HepG2 (cell line): ENCODE data around the gene FETUB. TPM values are rescaled to one million over a fixed set of nuclear protein-coding genes. Genes with fewer than 3 reads are reported as not detected.

ENCODE experiments used
- ATAC-seq: fragments of 200-7000 bp; cut with Tn5 transposase; 3 replicates; pipeline ENCODE4 v1.9.1; 2020; ENCODE audit warnings: mild to moderate bottlenecking, moderate library complexity
- BruUV-seq: library from RNA; stranded (reverse); fragments of 400-500 nt; replicated peaks from 2 replicates; lab custom pipeline; 2021; lab: Mats Ljungman, UMichigan
- CTCF ChIA-PET: fragments of 300-600 bp; formaldehyde crosslinking; extraction: SDS; loops from one replicate; lab custom pipeline; 2021; ENCODE audit warnings: low total read pairs, inconsistent platforms, low intra/inter-chr PET ratio; lab: Yijun Ruan, JAX
- POLR2A ChIA-PET: fragments of 350-600 bp; sonication (Branson Sonifier 250); formaldehyde crosslinking; loops from one replicate; lab custom pipeline; 2020; ENCODE audit warnings: antibody characterized with exemption, inconsistent platforms; lab: Yijun Ruan, JAX
- DNase-seq: peaks from one replicate; pipeline ENCODE4 v3.0.0-alpha.2; 2015; ENCODE audit warnings: low spot score
- FAIRE-seq: peaks from 3 replicates; lab custom pipeline; 2011; peaks lifted over from hg19 to GRCh38; lab: Jason Lieb, UNC
- H2AFZ ChIP-seq: one replicate; pipeline ENCODE4 v1.6.1; 2011; ENCODE audit warnings: low read length, inconsistent platforms
- H3K27ac ChIP-seq: fragments of 300-600 bp; 3 replicates; pipeline ENCODE4 v1.8.0; 2011; ENCODE audit warnings: mixed run types, mild to moderate bottlenecking, mixed read lengths, low read length, inconsistent platforms; ENCODE audit not compliant: insufficient read depth; ENCODE audit errors: extremely low read length
- H3K27me3 ChIP-seq, 2 experiments: fragments of 200-600 bp in 1 of 2; 2 replicates in 1 of 2; 3 replicates in 1 of 2; pipeline versions ENCODE4 v1.6.0 to v1.8.0; 2011; ENCODE audit warnings: low read length in 2 of 2, mild to moderate bottlenecking in 2 of 2, moderate library complexity in 2 of 2, inconsistent platforms in 1 of 2; ENCODE audit not compliant: insufficient read depth in 2 of 2, control insufficient read depth in 1 of 2
- H3K36me3 ChIP-seq, 2 experiments: fragments of 200-600 bp in 1 of 2; replicated peaks in 1 of 2; 2 replicates in 1 of 2; 3 replicates in 1 of 2; pipeline versions ENCODE4 v1.5.1 to v1.8.0; 2011; ENCODE audit warnings: low read length in 2 of 2, inconsistent platforms in 1 of 2; ENCODE audit not compliant: insufficient read depth in 2 of 2, control insufficient read depth in 1 of 2
- H3K4me1 ChIP-seq: 2 replicates; pipeline ENCODE4 v1.5.1; 2012; ENCODE audit warnings: low read length, inconsistent platforms; ENCODE audit not compliant: insufficient read depth
- H3K4me2 ChIP-seq: 2 replicates; pipeline ENCODE4 v1.6.0; 2011; ENCODE audit warnings: low read depth, low read length, inconsistent platforms
- H3K4me3 ChIP-seq, 3 experiments: fragments of 200-600 bp in 1 of 3; sonication (generic), shearing (Covaris generic) in 1 of 3; replicated peaks in 1 of 3; 2 replicates each; pipeline ENCODE4 v1.5.1; 2011 to 2016; ENCODE audit warnings: low read length in 3 of 3, inconsistent platforms in 2 of 3, low read depth in 2 of 3, mild to moderate bottlenecking in 2 of 3, control low read depth in 1 of 3, mixed read lengths in 1 of 3; ENCODE audit not compliant: insufficient read depth in 1 of 3
- H3K79me2 ChIP-seq: one replicate; pipeline ENCODE4 v1.6.1; 2011; ENCODE audit warnings: low read length, inconsistent platforms; ENCODE audit not compliant: insufficient read depth
- H3K9ac ChIP-seq: 2 replicates; pipeline ENCODE4 v1.6.0; 2011; ENCODE audit warnings: mild to moderate bottlenecking, low read depth, low read length, inconsistent platforms; ENCODE audit not compliant: insufficient read depth
- H3K9me3 ChIP-seq: 2 replicates; pipeline ENCODE4 v1.5.1; 2012; ENCODE audit warnings: mild to moderate bottlenecking, low read length
- H4K20me1 ChIP-seq: 2 replicates; pipeline ENCODE4 v1.6.0; 2011; ENCODE audit warnings: inconsistent platforms, mild to moderate bottlenecking, low read length, moderate library complexity; ENCODE audit not compliant: insufficient read depth
- AFF4 ChIP-seq: sonication (generic); formaldehyde crosslinking; IDR thresholded peaks from 2 replicates; pipeline ENCODE4 v1.4.0; 2020; ENCODE audit warnings: missing genetic modification reagents
- ASH2L ChIP-seq: fragments of 300-600, 200-600 bp; sonication (generic); IDR thresholded peaks from 2 replicates; pipeline ENCODE4 v1.7.0; 2017; ENCODE audit warnings: low read depth, mild to moderate bottlenecking, moderate library complexity, mixed read lengths, low read length; ENCODE audit not compliant: insufficient read length
- CEBPG ChIP-seq: IDR thresholded peaks from 2 replicates; pipeline ENCODE4 v1.6.1; 2016
- EED ChIP-seq: sonication (generic); formaldehyde crosslinking; IDR thresholded peaks from 2 replicates; pipeline ENCODE4 v1.5.0; 2020; ENCODE audit warnings: mild to moderate bottlenecking, missing genetic modification reagents
- ERF ChIP-seq: IDR thresholded peaks from 2 replicates; pipeline ENCODE4 v1.6.1; 2018; ENCODE audit warnings: missing biosample characterization, missing genetic modification reagents
- FOXA3 ChIP-seq: IDR thresholded peaks from 2 replicates; pipeline ENCODE4 v1.6.1; 2016; ENCODE audit warnings: missing genetic modification reagents, missing compliant biosample characterization
- GZF1 ChIP-seq: sonication (generic); formaldehyde crosslinking; IDR thresholded peaks from 2 replicates; pipeline ENCODE4 v1.5.1; 2020; ENCODE audit warnings: mild to moderate bottlenecking, missing genetic modification reagents
- MAZ ChIP-seq, 2 experiments: sonication (generic) in 1 of 2; formaldehyde crosslinking in 1 of 2; IDR thresholded peaks; 2 replicates each; pipeline versions ENCODE4 v1.5.0 to v1.6.1; 2012 to 2020; ENCODE audit warnings: low read depth in 2 of 2, mild to moderate bottlenecking in 2 of 2, borderline replicate concordance in 1 of 2, improper control_type of control experiment in 1 of 2, low read length in 1 of 2, missing genetic modification reagents in 1 of 2, moderate library complexity in 1 of 2
- MTF2 ChIP-seq: sonication (generic); formaldehyde crosslinking; IDR thresholded peaks from 2 replicates; pipeline ENCODE4 v1.5.0; 2020; ENCODE audit warnings: missing genetic modification reagents, borderline replicate concordance
- NR1H2 ChIP-seq: sonication (generic); formaldehyde crosslinking; IDR thresholded peaks from 2 replicates; pipeline ENCODE4 v1.8.1; 2022; ENCODE audit warnings: low read depth, missing genetic modification reagents, borderline replicate concordance
- PITX1 ChIP-seq: sonication (generic); formaldehyde crosslinking; IDR thresholded peaks from 2 replicates; pipeline ENCODE4 v1.5.1; 2020; ENCODE audit warnings: mild to moderate bottlenecking, missing genetic modification reagents
- RARA ChIP-seq: IDR thresholded peaks from 2 replicates; pipeline ENCODE4 v1.6.1; 2016; ENCODE audit warnings: missing genetic modification reagents, missing compliant biosample characterization
- RBM22 ChIP-seq: fragments of 200-400 bp; formaldehyde crosslinking; optimal IDR thresholded peaks from 2 replicates; pipeline ENCODE3; 2017; ENCODE audit warnings: mild to moderate bottlenecking, low read length, moderate library complexity
- SAFB2 ChIP-seq: sonication (generic); formaldehyde crosslinking; IDR thresholded peaks from 2 replicates; pipeline ENCODE4 v1.5.1; 2020; ENCODE audit warnings: missing genetic modification reagents, low read depth, mild to moderate bottlenecking, borderline replicate concordance
- SIN3B ChIP-seq: fragments of 150-350 bp; IDR thresholded peaks from 2 replicates; pipeline ENCODE4 v1.6.1; 2014; ENCODE audit warnings: low read length
- ZNF138 ChIP-seq: sonication (generic); formaldehyde crosslinking; IDR thresholded peaks from 2 replicates; pipeline ENCODE4 v1.5.0; 2020; ENCODE audit warnings: mild to moderate bottlenecking, low read depth, missing genetic modification reagents
- ZNF432 ChIP-seq: sonication (generic); formaldehyde crosslinking; IDR thresholded peaks from 2 replicates; pipeline ENCODE4 v1.5.0; 2020; ENCODE audit warnings: missing genetic modification reagents, mild to moderate bottlenecking, borderline replicate concordance
- ZNF496 ChIP-seq: sonication (generic); formaldehyde crosslinking; IDR thresholded peaks from 2 replicates; pipeline ENCODE4 v1.8.1; 2023; ENCODE audit warnings: mild to moderate bottlenecking, moderate library complexity, missing genetic modification reagents; ENCODE audit not compliant: insufficient replicate concordance
- WGBS: methylation state at CpG from one replicate; pipeline ENCODE4 v1.1.6; 2017; ENCODE audit warnings: low lambda C conversion rate; 5-methylcytosine and 5-hydroxymethylcytosine counted together
- in situ Hi-C: cut with HindIII; loops from 2 replicates; pipeline ENCODE4 v1.10.0; 2017; ENCODE audit warnings: low pct_unique_long_range_greater_than_20kb; ENCODE audit not compliant: extremely low pct_ligation_motif_present
- intact Hi-C: fragments of 100-400 bp; cut with micrococcal nuclease; formaldehyde crosslinking; loops from one replicate; pipeline ENCODE4 v1.10.0; 2022; ENCODE audit not compliant: unreplicated experiment
- polyA plus RNA-seq, 8 experiments: library from polyadenylated mRNA; depleted of rRNA in 3 of 8; stranded (reverse) in 7 of 8; unstranded in 1 of 8; fragments of >200 nt; fragmentation: Illumina TruSeq in 4 of 8; extraction: Trizol in 4 of 8; gene quantifications; 2 replicates each; pipeline versions ENCODE4 v1.2.1 to v1.2.3, GENCODE V29; 2011 to 2016; ENCODE audit warnings: low read depth in 4 of 8, missing spikeins in 1 of 8, mixed read lengths in 1 of 8; ENCODE audit not compliant: insufficient read depth in 1 of 8
- total RNA-seq, 5 experiments: library from RNA; depleted of rRNA; stranded (reverse); fragments of >200 nt; fragmentation: Illumina TruSeq; extraction: Trizol; gene quantifications; 2 replicates each; pipeline ENCODE4 v1.2.3, GENCODE V29; 2016; ENCODE audit warnings: low read depth in 1 of 5
- TF ChIP-seq, protein P1 (sequence below): sonication (generic); formaldehyde crosslinking; IDR thresholded peaks from 2 replicates; pipeline ENCODE4 v1.9.0; 2022; ENCODE audit warnings: low read depth, missing genetic modification reagents
- TF ChIP-seq, protein P2 (sequence below): sonication (generic); formaldehyde crosslinking; IDR thresholded peaks from 2 replicates; pipeline ENCODE4 v1.4.0; 2020; ENCODE audit warnings: mild to moderate bottlenecking, missing genetic modification reagents

The FETUB gene
- total and polyA plus RNA-seq, 2 of the 13 experiments (the other 11 are each of a cell fraction or from before 2014, with no cell fraction given): 2.1 to 4.4 TPM

GRCh38 chr3:186625600-186626042, 14.6 kb upstream of the FETUB start:
- ChIA-PET POLR2A (interaction anchor here (0.8 to 2.5 kb wide), 4 partner anchors 8 to 157 kb away, joined by 3 to 12 read pairs (median 5); partner anchors contain the start of genes EIF4A2 and FETUB), CTCF (no interaction called here)
- no peak for FAIRE-seq
- Histone ChIP-seq H3K9me3 (no peaks in the 10 kb centered on the region), H3K27me3 (no peaks in the 10 kb centered on the region), H3K36me3 (peaks cover under 1 to 2% of the 10 kb centered on the region in 2 experiments; a peak in 2 of 5 replicates), H3K4me2 (no peak overlapping the region), H3K79me2 (no peaks in the 10 kb centered on the region), H3K4me3 (no peak overlapping the region), H2AFZ (no peak overlapping the region), H3K27ac (no peak overlapping the region), H3K9ac (no peak overlapping the region), H4K20me1 (peaks cover 30% of the 10 kb centered on the region), H3K4me1 (peaks cover 15% of the 10 kb centered on the region)
- BruUV-seq: no TSS peak
- WGBS: 73% methylated on average over 4 of the region's 4 CpGs
- DNase-seq: no peak
- in situ Hi-C loops: no loop called here
- peak; percentile 8 for ATAC-seq
- intact Hi-C loops: no loop called here
- TF ChIP-seq AFF4 (CRISPR knock-in tag) (no peak; the same call in 1 of the 2 replicates), MAZ (IDR thresholded peaks at IDR 0.05; ENCODE audit: borderline replicate concordance, low read depth, low read length) (no peak), MAZ (CRISPR knock-in tag; IDR thresholded peaks at IDR 0.05; ENCODE audit: low read depth) (no peak), SAFB2 (CRISPR knock-in tag) (no peak), FOXA3 (CRISPR knock-in tag) (no peak), MTF2 (CRISPR knock-in tag) (no peak), ZNF432 (no peak), ASH2L (no peak), RARA (CRISPR knock-in tag) (0 out of 2 replicates have a peak, but pooled peaks have one; percentile 29), GZF1 (CRISPR knock-in tag) (no peak), PITX1 (CRISPR knock-in tag) (no peak), ZNF138 (CRISPR knock-in tag) (no peak), SIN3B (no peak), ERF (no peak), RBM22 (peak; percentile 76), NR1H2 (CRISPR knock-in tag) (no peak), CEBPG (CRISPR knock-in tag) (0 out of 2 replicates have a peak, but pooled peaks have one; percentile 21), ZNF496 (no peak), EED (CRISPR knock-in tag) (no peak)
- TF ChIP-seq, protein P1, sequence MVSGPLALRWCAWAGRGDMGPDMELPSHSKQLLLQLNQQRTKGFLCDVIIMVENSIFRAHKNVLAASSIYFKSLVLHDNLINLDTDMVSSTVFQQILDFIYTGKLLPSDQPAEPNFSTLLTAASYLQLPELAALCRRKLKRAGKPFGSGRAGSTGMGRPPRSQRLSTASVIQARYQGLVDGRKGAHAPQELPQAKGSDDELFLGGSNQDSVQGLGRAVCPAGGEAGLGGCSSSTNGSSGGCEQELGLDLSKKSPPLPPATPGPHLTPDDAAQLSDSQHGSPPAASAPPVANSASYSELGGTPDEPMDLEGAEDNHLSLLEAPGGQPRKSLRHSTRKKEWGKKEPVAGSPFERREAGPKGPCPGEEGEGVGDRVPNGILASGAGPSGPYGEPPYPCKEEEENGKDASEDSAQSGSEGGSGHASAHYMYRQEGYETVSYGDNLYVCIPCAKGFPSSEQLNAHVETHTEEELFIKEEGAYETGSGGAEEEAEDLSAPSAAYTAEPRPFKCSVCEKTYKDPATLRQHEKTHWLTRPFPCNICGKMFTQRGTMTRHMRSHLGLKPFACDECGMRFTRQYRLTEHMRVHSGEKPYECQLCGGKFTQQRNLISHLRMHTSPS (CRISPR knock-in tag): no peak
- TF ChIP-seq, protein P2, sequence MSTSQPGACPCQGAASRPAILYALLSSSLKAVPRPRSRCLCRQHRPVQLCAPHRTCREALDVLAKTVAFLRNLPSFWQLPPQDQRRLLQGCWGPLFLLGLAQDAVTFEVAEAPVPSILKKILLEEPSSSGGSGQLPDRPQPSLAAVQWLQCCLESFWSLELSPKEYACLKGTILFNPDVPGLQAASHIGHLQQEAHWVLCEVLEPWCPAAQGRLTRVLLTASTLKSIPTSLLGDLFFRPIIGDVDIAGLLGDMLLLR (CRISPR knock-in tag): no peak
